ENCODE results near the gene CTNNBL1.

DNA sequence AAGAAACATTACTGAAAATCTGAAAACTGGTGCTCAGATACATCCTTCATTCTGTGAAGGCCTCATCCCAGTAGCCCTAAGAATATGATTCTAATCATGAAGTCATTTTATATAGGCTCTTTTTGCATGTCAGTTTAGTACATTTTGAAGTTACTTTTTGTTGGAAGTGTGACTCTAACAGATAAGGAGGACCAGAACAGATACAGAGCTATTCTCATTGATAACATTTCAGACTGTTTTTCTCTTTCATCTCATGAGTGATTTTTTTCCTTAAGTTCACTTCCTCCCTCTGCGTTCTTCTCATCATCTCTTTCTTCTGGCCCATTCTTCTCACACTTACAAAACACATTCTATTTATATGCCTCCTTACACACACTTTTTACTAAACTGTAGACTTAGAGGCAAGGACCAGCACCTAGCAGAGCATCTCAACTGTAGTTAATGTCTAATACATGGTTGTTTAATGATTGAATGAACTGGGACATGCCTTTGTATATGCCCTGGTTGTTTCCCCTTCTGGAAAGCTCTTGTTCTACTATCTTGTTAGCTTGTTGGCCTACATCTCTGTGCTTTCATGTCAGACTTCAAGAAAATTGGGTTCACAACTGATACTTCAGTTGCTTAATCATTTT, 8.7 kb downstream of the CTNNBL1 start:
- TF ChIP-seq, protein P1, sequence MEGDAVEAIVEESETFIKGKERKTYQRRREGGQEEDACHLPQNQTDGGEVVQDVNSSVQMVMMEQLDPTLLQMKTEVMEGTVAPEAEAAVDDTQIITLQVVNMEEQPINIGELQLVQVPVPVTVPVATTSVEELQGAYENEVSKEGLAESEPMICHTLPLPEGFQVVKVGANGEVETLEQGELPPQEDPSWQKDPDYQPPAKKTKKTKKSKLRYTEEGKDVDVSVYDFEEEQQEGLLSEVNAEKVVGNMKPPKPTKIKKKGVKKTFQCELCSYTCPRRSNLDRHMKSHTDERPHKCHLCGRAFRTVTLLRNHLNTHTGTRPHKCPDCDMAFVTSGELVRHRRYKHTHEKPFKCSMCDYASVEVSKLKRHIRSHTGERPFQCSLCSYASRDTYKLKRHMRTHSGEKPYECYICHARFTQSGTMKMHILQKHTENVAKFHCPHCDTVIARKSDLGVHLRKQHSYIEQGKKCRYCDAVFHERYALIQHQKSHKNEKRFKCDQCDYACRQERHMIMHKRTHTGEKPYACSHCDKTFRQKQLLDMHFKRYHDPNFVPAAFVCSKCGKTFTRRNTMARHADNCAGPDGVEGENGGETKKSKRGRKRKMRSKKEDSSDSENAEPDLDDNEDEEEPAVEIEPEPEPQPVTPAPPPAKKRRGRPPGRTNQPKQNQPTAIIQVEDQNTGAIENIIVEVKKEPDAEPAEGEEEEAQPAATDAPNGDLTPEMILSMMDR (IDR thresholded peaks at IDR 0.05), result no peak
- TF ChIP-seq, protein P2, sequence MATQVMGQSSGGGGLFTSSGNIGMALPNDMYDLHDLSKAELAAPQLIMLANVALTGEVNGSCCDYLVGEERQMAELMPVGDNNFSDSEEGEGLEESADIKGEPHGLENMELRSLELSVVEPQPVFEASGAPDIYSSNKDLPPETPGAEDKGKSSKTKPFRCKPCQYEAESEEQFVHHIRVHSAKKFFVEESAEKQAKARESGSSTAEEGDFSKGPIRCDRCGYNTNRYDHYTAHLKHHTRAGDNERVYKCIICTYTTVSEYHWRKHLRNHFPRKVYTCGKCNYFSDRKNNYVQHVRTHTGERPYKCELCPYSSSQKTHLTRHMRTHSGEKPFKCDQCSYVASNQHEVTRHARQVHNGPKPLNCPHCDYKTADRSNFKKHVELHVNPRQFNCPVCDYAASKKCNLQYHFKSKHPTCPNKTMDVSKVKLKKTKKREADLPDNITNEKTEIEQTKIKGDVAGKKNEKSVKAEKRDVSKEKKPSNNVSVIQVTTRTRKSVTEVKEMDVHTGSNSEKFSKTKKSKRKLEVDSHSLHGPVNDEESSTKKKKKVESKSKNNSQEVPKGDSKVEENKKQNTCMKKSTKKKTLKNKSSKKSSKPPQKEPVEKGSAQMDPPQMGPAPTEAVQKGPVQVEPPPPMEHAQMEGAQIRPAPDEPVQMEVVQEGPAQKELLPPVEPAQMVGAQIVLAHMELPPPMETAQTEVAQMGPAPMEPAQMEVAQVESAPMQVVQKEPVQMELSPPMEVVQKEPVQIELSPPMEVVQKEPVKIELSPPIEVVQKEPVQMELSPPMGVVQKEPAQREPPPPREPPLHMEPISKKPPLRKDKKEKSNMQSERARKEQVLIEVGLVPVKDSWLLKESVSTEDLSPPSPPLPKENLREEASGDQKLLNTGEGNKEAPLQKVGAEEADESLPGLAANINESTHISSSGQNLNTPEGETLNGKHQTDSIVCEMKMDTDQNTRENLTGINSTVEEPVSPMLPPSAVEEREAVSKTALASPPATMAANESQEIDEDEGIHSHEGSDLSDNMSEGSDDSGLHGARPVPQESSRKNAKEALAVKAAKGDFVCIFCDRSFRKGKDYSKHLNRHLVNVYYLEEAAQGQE (IDR thresholded peaks at IDR 0.05; ENCODE audit: insufficient read depth in 1 of 2, low read depth in 2 of 2, low read length in 1 of 2), result no peak
- TF ChIP-seq POLR2AphosphoS5 (IDR thresholded peaks at IDR 0.05; ENCODE audit: low read depth, low read length) (no peak), SIN3A (IDR thresholded peaks at IDR 0.05; ENCODE audit: borderline replicate concordance, insufficient read depth, low read depth, low read length) (no peak), TCF7L2 (IDR thresholded peaks at IDR 0.05; ENCODE audit: low read depth, low read length) (no peak)

Data from Panc1 (cell line).